ENCODE data around the gene CDC20. TPM values are rescaled to one million over a fixed set of nuclear protein-coding genes. Genes with fewer than 3 reads are reported as not detected.

CDC20 gene
- total and polyA plus RNA-seq, 2 of the 4 experiments (the other 2 are of a cell fraction), result 103 to 107 TPM

DNA sequence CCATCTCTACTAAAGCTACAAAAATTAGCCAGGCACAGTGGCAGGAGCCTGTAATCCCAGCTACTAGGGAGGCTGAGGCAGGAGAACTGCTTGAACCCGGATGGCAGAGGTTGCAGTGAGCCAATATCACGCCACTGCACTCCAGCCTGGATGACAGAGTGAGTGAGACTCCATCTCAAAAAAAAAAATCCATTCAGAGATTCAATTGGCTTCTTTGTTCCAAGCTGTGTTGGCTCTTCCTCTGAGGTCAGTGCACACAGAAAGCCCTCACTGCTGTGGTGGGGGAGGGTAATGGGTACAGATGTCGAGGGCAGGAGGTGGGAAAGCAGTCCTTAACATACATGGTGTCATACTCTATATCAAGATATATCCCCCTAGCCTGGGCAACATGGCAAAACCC, 43.3 kb upstream of the CDC20 start:
- POLR2A ChIA-PET (ENCODE audit: unreplicated experiment), result no interaction called here
- Histone ChIP-seq H3K4ac (ENCODE audit: low read depth, low read length) (no peak overlapping the region), H4K8ac (ENCODE audit: low read depth in 2 of 2, low read length in 2 of 2) (no peak overlapping the region), H2BK15ac (ENCODE audit: low read depth, low read length) (no peak overlapping the region), H4K5ac (ENCODE audit: low read depth, low read length) (no peak overlapping the region), H3K56ac (ENCODE audit: extremely low read depth, insufficient read depth, low read length) (no peak overlapping the region), H3K36me3 (ENCODE audit: control insufficient read depth, insufficient read depth, low read length) (no peaks in the 10 kb centered on the region), H3K23ac (ENCODE audit: low read depth, low read length) (no peak overlapping the region), H2AK9ac (replicated peaks; ENCODE audit: low read depth, low read length, poor library complexity) (no peak overlapping the region), H2AK5ac (ENCODE audit: low read depth, low read length) (no peak overlapping the region), H3K27ac (ENCODE audit: insufficient read depth, low read length) (no peak overlapping the region), H3K4me2 (ENCODE audit: low read depth, low read length) (no peak overlapping the region), H4K91ac (ENCODE audit: insufficient read depth, low read depth, low read length) (no peak overlapping the region), H2AFZ (replicated peaks; ENCODE audit: low read length, poor library complexity) (no peak overlapping the region), H2BK20ac (ENCODE audit: low read depth, low read length) (no peak overlapping the region), H3K9me1 (ENCODE audit: insufficient read depth, low read length) (peaks cover 3% of the 10 kb centered on the region; the same call in 1 of the 2 replicates), H3K4me1 (ENCODE audit: control insufficient read depth, insufficient read depth, low read length) (peaks cover 5% of the 10 kb centered on the region), H3K14ac (replicated peaks; ENCODE audit: low read depth, low read length) (no peak overlapping the region), H3K18ac (ENCODE audit: low read depth, low read length) (no peak overlapping the region), H3K9me3 (ENCODE audit: control insufficient read depth, insufficient read depth, low read length) (no peaks in the 10 kb centered on the region), H3K9ac (ENCODE audit: low read depth, low read length) (no peak overlapping the region), H2BK120ac (ENCODE audit: low read depth, low read length) (no peak overlapping the region), H3K27me3 (ENCODE audit: control insufficient read depth, insufficient read depth, low read length) (peaks cover 2% of the 10 kb centered on the region; the same call in 1 of the 2 replicates), H4K20me1 (ENCODE audit: insufficient read depth, low read length) (no peaks in the 10 kb centered on the region), H2BK5ac (ENCODE audit: low read depth, low read length, poor library complexity, severe bottlenecking) (no peak overlapping the region), H3K4me3 (ENCODE audit: insufficient read depth, low read depth, low read length) (no peak overlapping the region), H3K79me1 (ENCODE audit: low read depth in 1 of 2, low read length in 2 of 2) (no peaks in the 10 kb centered on the region)
- BruUV-seq (replicated peaks), result no TSS peak
- dilution Hi-C loops (cut with HindIII; ENCODE audit: low sequenced_read_pairs, unreplicated experiment), result no loop called here
- no CpG with 5 or more reads among the region's 3 CpGs for WGBS, 2 experiments (ENCODE audit: extremely low coverage in 2 of 2, insufficient read length in 1 of 2)
- TF ChIP-seq RAD21 (IDR thresholded peaks at IDR 0.05; ENCODE audit: low read length), result no peak
- no peak for TF ChIP-seq POLR2A (IDR thresholded peaks at IDR 0.05; ENCODE audit: low read depth, low read length)
- no peak for TF ChIP-seq SMC3 (IDR thresholded peaks at IDR 0.05; ENCODE audit: low read depth, low read length)
- TF ChIP-seq FOS (IDR thresholded peaks at IDR 0.05; ENCODE audit: low read depth, low read length), result no peak
- TF ChIP-seq BHLHE40 (IDR thresholded peaks at IDR 0.05; ENCODE audit: low read depth, low read length), result no peak
- TF ChIP-seq, protein P1, sequence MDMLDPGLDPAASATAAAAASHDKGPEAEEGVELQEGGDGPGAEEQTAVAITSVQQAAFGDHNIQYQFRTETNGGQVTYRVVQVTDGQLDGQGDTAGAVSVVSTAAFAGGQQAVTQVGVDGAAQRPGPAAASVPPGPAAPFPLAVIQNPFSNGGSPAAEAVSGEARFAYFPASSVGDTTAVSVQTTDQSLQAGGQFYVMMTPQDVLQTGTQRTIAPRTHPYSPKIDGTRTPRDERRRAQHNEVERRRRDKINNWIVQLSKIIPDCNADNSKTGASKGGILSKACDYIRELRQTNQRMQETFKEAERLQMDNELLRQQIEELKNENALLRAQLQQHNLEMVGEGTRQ (IDR thresholded peaks at IDR 0.05; ENCODE audit: low read depth, low read length), result no peak
- DNase-seq, result no peak
- CTCF ChIA-PET, result interaction anchor here (0.6 kb wide), 1 partner anchor 38 kb away, joined by 3 read pairs; no protein-coding TSS in a partner anchor
- in situ Hi-C loops (cut with MboI; ENCODE audit: low sequenced_read_pairs), result no loop called here
- ATAC-seq (ENCODE audit: low read depth), result no peak
- intact Hi-C loops (cut with micrococcal nuclease), result no loop called here

Measured in IMR-90 (cell line).